GM12874 (cell line): ENCODE data around the gene SLC8A1.

Source experiments
- TF ChIP-seq, protein P1 (sequence below): IDR thresholded peaks from 2 replicates; pipeline ENCODE4 v1.5.1; 2011; ENCODE audit warnings: low read depth, mild to moderate bottlenecking, control low read depth, low read length, moderate library complexity; ENCODE audit not compliant: insufficient read depth

The SLC8A1 gene

DNA sequence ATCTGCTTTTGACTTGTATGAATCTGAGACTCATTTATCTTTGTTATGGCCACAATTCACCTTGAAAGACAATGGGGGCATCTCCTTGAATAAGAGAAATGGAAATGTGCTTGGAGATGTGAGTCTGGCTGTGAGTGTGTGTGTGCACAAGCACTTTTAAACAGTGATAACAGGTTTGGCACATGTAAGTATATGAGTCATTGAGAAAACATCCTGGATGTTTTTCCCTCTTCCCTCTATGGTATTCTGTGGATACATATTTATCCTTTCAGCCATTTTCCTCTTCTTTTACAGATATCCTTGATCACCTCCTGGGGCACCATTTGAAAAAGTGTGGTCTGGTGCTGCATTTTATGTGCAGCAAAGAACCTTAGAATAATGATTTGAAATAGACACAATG lies 355.5 kb downstream of the SLC8A1 start:
- TF ChIP-seq, protein P1, sequence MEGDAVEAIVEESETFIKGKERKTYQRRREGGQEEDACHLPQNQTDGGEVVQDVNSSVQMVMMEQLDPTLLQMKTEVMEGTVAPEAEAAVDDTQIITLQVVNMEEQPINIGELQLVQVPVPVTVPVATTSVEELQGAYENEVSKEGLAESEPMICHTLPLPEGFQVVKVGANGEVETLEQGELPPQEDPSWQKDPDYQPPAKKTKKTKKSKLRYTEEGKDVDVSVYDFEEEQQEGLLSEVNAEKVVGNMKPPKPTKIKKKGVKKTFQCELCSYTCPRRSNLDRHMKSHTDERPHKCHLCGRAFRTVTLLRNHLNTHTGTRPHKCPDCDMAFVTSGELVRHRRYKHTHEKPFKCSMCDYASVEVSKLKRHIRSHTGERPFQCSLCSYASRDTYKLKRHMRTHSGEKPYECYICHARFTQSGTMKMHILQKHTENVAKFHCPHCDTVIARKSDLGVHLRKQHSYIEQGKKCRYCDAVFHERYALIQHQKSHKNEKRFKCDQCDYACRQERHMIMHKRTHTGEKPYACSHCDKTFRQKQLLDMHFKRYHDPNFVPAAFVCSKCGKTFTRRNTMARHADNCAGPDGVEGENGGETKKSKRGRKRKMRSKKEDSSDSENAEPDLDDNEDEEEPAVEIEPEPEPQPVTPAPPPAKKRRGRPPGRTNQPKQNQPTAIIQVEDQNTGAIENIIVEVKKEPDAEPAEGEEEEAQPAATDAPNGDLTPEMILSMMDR = no peak

DNA sequence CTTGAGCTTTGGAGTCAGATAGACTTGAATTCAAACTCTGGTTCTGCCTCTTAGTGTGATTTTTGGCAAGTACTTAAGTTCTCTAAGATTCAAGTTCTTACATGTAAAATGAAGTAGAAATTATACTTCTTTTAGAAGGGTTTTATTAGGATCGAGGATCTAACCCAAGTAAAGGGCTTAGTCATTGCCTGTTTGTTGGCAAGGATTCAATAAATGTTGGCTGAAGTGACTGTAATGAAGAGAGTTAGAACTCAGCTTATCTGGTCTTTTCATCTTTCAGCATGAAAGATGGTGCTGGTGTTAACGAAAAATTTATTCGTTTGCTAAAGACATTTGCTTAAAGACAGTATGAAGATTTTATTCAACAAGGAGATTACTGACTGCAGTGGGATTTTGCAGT lies 356.9 kb downstream of the SLC8A1 start:
- TF ChIP-seq, protein P1 = no peak

DNA sequence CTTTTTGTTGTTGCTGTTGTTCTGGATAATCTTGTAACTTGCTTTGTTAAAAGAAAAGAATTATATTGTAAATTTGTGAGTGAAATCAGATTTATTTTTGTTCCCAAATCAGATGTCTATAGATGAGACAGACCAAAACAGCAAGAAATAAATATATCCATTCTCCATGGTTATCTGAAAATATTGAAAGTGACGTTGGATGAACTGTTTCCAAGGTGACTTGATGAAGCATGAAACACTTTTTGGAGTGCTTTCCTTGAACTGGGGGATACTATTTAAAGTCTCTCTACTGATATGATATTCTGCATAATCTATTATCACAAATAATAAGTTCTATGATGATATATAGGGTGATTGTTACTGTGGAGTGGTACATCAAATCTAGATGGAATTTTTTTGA lies 357.4 kb downstream of the SLC8A1 start:
- TF ChIP-seq, protein P1 = no peak

DNA sequence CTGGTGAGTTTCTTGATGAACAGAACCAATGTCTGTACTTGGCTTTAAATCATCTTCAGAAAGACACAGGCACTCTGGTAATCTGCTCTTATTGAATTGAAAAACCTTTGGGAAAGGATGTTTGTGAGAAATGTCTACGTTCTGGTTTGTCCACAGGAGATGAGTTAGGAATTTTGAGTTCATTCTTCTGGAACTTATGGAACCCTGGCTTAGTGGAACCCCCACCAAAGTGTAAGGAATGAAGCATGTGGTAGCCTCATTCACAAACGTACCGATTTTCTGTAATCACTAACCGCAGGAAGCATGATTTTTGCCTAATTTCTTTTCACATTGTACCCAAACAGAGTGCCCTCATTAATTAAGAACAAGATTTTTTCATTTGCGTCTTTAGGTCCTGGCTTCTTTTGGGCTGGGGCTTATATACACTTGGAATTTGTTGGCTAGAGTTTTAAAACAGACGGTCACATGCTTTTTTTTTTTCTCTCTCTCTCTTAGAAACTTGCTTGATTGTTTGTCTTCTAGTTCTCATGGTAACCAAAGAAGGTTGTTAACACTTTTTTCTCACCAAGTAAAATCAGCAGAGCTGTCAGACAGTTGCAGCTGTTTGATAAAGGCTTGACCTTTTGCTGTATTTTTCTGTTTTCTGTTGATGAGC lies 358.7 kb downstream of the SLC8A1 start:
- TF ChIP-seq, protein P1 = no peak

DNA sequence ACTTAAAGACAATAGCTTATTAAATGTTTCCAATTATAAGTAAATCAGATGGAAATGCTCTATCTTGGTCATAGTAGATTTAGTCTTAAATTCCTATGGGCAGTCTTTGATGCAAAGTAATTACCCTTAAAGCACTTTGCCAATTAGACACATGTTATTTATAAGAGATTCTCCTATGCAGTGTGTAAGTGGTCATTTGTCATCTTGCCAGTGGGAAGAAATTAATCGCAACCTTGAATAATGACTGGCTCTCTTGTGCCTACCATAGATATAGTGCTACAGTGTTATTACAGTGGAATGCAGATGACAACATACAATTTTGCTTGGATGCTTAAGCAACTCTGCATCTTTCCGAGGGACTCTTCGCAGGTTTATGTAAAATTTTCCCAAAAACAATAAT lies 361.8 kb downstream of the SLC8A1 start:
- TF ChIP-seq, protein P1 = no peak

DNA sequence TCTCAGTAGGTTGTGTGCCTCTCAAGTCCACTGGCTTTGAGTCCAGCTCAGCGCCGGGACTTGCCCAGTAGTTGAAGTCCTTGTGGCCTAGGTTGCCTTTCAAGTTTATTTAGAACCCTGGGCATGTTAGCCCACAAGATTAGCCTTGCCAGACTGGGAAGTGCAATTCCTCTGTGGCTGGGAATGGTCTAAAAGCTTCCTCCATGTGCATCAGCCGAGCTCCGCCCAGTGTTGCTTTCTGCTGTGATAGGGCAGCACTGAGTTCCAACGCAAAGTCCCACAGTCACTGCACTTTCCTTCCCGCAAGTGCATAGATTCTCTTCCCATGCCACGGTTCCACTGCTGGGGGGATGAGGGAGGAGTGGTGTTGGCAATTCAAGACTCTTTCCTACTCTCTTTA lies 364.0 kb downstream of the SLC8A1 start:
- TF ChIP-seq, protein P1 = no peak

DNA sequence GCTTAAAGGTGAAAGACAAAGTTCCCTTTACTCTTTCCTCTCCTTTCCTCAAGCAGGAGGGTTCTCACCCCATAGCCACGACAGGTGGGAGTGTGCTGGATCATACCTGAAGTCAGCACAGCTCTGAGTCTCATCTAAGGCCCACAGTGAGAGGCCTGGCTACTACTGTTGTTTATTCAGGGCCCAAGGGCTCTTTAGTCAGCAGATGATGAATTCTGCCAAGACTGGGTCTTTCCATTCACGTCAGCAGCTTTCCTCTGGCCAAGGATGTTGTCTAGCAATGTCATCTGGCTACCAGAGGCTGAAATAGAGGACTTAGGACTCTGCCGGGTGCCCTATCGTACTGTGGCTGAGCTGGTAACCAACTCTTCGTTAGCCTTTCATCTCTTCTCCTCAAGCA lies 364.5 kb downstream of the SLC8A1 start:
- TF ChIP-seq, protein P1 = no peak
